Vagina (tissue), 2 donors: Measurements from ENCODE around the gene EVL.

ENCODE experiments used
- CTCF ChIP-seq, 3 experiments: fragments of 450-650 bp in 2 of 3; fragments of 200-600 bp in 1 of 3; sonication (generic) in 1 of 3; IDR thresholded peaks; one replicate each; pipeline ENCODE4 v1.5.1; 2017 to 2019; ENCODE audit warnings: antibody characterized with exemption in 3 of 3, mild to moderate bottlenecking in 2 of 3, moderate library complexity in 2 of 3
- POLR2A ChIP-seq, 2 donors: fragments of 450-650 bp; IDR thresholded peaks; one replicate each; pipeline ENCODE4 v1.6.1; 2017; ENCODE audit warnings: antibody characterized with exemption in 2 of 2, mild to moderate bottlenecking in 2 of 2, moderate library complexity in 2 of 2

GRCh38 chr14:100083706-100084105 lies 18.5 kb downstream of the EVL start:
- TF ChIP-seq CTCF (IDR thresholded peaks at IDR 0.05) (no peak), POLR2A (IDR thresholded peaks at IDR 0.05) (no peak)
